ENCODE data around the gene CLTCL1. TPM values are rescaled to one million over a fixed set of nuclear protein-coding genes. Genes with fewer than 3 reads are reported as not detected.
A peak's percentile ranks its signal among the peaks of the same experiment; 100 is the strongest.
"Not testable (repeated sequence)": the region's sequence is repeated elsewhere in the genome, so short reads cannot be mapped to it uniquely, and the experiment has no call there.

Gene CLTCL1
- total RNA-seq: 9.4 and 24.5 TPM in 2 replicates

- peak; percentile 31 for DNase-seq (ENCODE audit: low read depth)
These were observed at the start of gene CLTCL1 for GRCh38 chr22:19291580-19292457. Gene CLTCL1 (minus strand): TSS chr22:19291719. CDS start chr22:19291641, 78 bp downstream.

GRCh38 chr22:19337137-19337536, 45.6 kb upstream of the CLTCL1 start:
- DNase-seq (ENCODE audit: low read depth): no peak

- DNase-seq (ENCODE audit: low read depth): no peak
These were observed 44.9 kb upstream of the CLTCL1 start for GRCh38 chr22:19336133-19337075.

GRCh38 chr22:19331975-19332374, 40.5 kb upstream of the CLTCL1 start:
- DNase-seq (ENCODE audit: low read depth): no peak

GRCh38 chr22:19331474-19331873, 40.0 kb upstream of the CLTCL1 start:
- DNase-seq (ENCODE audit: low read depth): no peak

GRCh38 chr22:19330865-19331418, 39.4 kb upstream of the CLTCL1 start:
- no peak for DNase-seq (ENCODE audit: low read depth)

GRCh38 chr22:19330205-19330604, 38.7 kb upstream of the CLTCL1 start:
- not testable (repeated sequence) for DNase-seq (ENCODE audit: low read depth)

- no peak for DNase-seq (ENCODE audit: low read depth)
These were observed 37.9 kb upstream of the CLTCL1 start for GRCh38 chr22:19329454-19329853.

GRCh38 chr22:19325296-19325948, 33.9 kb upstream of the CLTCL1 start:
- peak; percentile 53 for DNase-seq (ENCODE audit: low read depth)

- not testable (repeated sequence) for DNase-seq (ENCODE audit: low read depth)
These were observed 31.9 kb upstream of the CLTCL1 start for GRCh38 chr22:19323420-19323819.

- DNase-seq (ENCODE audit: low read depth): no peak
These were observed 30.2 kb upstream of the CLTCL1 start for GRCh38 chr22:19321757-19322156.

GRCh38 chr22:19320136-19320535, 28.6 kb upstream of the CLTCL1 start:
- DNase-seq (ENCODE audit: low read depth): not testable (repeated sequence)

GRCh38 chr22:19319281-19319680, 27.8 kb upstream of the CLTCL1 start:
- DNase-seq (ENCODE audit: low read depth): no peak

GRCh38 chr22:19317865-19318264, 26.3 kb upstream of the CLTCL1 start:
- no peak for DNase-seq (ENCODE audit: low read depth)

- no peak for DNase-seq (ENCODE audit: low read depth)
These were observed 16.4 kb upstream of the CLTCL1 start for GRCh38 chr22:19307872-19308271.

- not testable (repeated sequence) for DNase-seq (ENCODE audit: low read depth)
These were observed 15.0 kb upstream of the CLTCL1 start for GRCh38 chr22:19306535-19306934.

- no peak for DNase-seq (ENCODE audit: low read depth)
These were observed 13.0 kb upstream of the CLTCL1 start for GRCh38 chr22:19304547-19304946.

GRCh38 chr22:19303785-19304184, 12.3 kb upstream of the CLTCL1 start:
- no peak for DNase-seq (ENCODE audit: low read depth)

GRCh38 chr22:19295733-19296132, 4.2 kb upstream of the CLTCL1 start:
- no peak for DNase-seq (ENCODE audit: low read depth)

GRCh38 chr22:19292458-19293230, 1.1 kb upstream of the CLTCL1 start:
- no peak for DNase-seq (ENCODE audit: low read depth)

GRCh38 chr22:19291218-19291579, 320 bp downstream of the CLTCL1 start:
- DNase-seq (ENCODE audit: low read depth): no peak

Measured in renal cortical epithelial cell (primary cell).